ENCODE results near the gene XPA. TPM values are rescaled to one million over a fixed set of nuclear protein-coding genes. Genes with fewer than 3 reads are reported as not detected.
"Not testable (repeated sequence)": the region's sequence is repeated elsewhere in the genome, so short reads cannot be mapped to it uniquely, and the experiment has no call there.

Gene XPA
- total RNA-seq, result 10 to 100 TPM in 1 of 2 donors, 1 to 10 TPM in 1; 9.2 to 10.3 TPM
- polyA plus RNA-seq (ENCODE audit: insufficient read length in 6 of 6), result 10 to 100 TPM; 29.5 to 36.1 (median 32.3) TPM
- long read RNA-seq, donor 1, transcript XPA-201 (6 exons, 1,417 nt), result major isoform, 7 of 20 reads
- long read RNA-seq, donor 1, partial matches to known transcripts, result 13 of 20 reads
- long read RNA-seq, donor 1, other reads (novel, unspliced or antisense), result 0 of 20 reads
- long read RNA-seq, donor 2, partial matches to known transcripts, result 0 of 3 reads
- long read RNA-seq, donor 2, other reads (novel, unspliced or antisense), result 0 of 3 reads
- long read RNA-seq, donor 3, transcript XPA-201 (6 exons, 1,417 nt), result major isoform, 11 of 12 reads
- long read RNA-seq, donor 3, partial matches to known transcripts, result 0 of 12 reads
- long read RNA-seq, donor 3, other reads (novel, unspliced or antisense), result 0 of 12 reads
- long read RNA-seq, donor 4, partial matches to known transcripts, result 12 of 17 reads
- long read RNA-seq, donor 4, other reads (novel, unspliced or antisense), result 1 of 17 reads
- long read RNA-seq, donor 5, transcript XPA-201 (6 exons, 1,417 nt), result major isoform, 7 of 19 reads
- long read RNA-seq, donor 5, partial matches to known transcripts, result 12 of 19 reads
- long read RNA-seq, donor 5, other reads (novel, unspliced or antisense), result 0 of 19 reads
- long read RNA-seq, donor 6, transcript XPA-201 (6 exons, 1,417 nt), result major isoform, 5 of 5 reads
- long read RNA-seq, donor 6, partial matches to known transcripts, result 0 of 5 reads
- long read RNA-seq, donor 6, other reads (novel, unspliced or antisense), result 0 of 5 reads
- long read RNA-seq, donor 7, transcript XPA-201 (6 exons, 1,417 nt), result major isoform, 7 of 8 reads
- long read RNA-seq, donor 7, partial matches to known transcripts, result 0 of 8 reads
- long read RNA-seq, donor 7, other reads (novel, unspliced or antisense), result 0 of 8 reads
- long read RNA-seq, donor 8, transcript XPA-201 (6 exons, 1,417 nt), result major isoform, 7 of 7 reads
- long read RNA-seq, donor 8, partial matches to known transcripts, result 0 of 7 reads
- long read RNA-seq, donor 8, other reads (novel, unspliced or antisense), result 0 of 7 reads
- long read RNA-seq, donor 9, result 0 reads
- long read RNA-seq, donor 10, transcript XPA-201 (6 exons, 1,417 nt), result major isoform, 5 of 16 reads
- long read RNA-seq, donor 10, partial matches to known transcripts, result 4 of 16 reads
- long read RNA-seq, donor 10, other reads (novel, unspliced or antisense), result 6 of 16 reads
- long read RNA-seq, donor 11, transcript XPA-201 (6 exons, 1,417 nt), result major isoform, 8 of 21 reads
- long read RNA-seq, donor 11, partial matches to known transcripts, result 11 of 21 reads
- long read RNA-seq, donor 11, other reads (novel, unspliced or antisense), result 0 of 21 reads
- long read RNA-seq, donor 12, transcript XPA-201 (6 exons, 1,417 nt), result major isoform, 10 of 10 reads
- long read RNA-seq, donor 12, partial matches to known transcripts, result 0 of 10 reads
- long read RNA-seq, donor 12, other reads (novel, unspliced or antisense), result 0 of 10 reads

DNA sequence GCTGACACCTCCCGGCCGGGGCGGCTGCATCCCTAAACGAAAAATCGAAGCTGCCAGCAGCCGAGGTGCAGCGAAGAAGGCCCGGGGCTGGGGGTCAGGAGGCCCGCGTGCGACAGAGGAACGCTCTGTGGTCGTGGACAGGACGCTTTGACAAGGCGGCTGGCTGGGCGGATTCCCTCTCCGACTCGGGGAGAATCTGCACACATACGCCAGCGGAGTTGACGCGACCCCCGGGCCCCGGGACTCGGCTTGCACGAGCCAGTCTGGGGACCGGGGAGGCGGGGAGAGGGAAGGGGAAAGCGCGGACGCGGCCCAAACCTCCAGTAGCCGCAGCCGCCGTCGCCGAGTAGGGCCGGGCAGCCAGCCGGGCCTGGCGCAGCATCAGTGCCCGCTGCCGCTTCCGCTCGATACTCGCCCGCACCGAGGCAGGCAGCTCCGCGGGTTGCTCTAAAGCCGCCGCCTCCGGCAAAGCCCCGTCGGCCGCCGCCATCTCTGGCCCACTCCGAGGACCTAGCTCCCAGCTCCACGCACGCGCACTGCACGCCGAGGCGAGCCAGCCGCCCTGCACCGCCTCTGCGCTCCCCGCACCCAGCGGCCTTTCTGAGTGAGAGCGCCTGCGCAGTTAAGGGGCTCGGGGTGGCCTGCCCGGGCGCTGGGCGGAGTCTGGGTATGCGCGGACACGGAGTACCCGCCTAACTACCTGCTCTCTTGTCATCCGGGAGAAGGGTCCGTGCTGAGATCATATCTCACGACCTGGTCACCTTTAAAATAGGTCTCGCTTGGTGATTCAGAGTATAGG lies at the start of gene XPA:
Gene XPA (minus strand): TSS at position 538 of the 799 bp plus-strand sequence. CDS start 48 bp downstream, at position 490.
- intact Hi-C loops (cut with DNase I), result no loop called here
- ATAC-seq, result peak; percentile 98

DNA sequence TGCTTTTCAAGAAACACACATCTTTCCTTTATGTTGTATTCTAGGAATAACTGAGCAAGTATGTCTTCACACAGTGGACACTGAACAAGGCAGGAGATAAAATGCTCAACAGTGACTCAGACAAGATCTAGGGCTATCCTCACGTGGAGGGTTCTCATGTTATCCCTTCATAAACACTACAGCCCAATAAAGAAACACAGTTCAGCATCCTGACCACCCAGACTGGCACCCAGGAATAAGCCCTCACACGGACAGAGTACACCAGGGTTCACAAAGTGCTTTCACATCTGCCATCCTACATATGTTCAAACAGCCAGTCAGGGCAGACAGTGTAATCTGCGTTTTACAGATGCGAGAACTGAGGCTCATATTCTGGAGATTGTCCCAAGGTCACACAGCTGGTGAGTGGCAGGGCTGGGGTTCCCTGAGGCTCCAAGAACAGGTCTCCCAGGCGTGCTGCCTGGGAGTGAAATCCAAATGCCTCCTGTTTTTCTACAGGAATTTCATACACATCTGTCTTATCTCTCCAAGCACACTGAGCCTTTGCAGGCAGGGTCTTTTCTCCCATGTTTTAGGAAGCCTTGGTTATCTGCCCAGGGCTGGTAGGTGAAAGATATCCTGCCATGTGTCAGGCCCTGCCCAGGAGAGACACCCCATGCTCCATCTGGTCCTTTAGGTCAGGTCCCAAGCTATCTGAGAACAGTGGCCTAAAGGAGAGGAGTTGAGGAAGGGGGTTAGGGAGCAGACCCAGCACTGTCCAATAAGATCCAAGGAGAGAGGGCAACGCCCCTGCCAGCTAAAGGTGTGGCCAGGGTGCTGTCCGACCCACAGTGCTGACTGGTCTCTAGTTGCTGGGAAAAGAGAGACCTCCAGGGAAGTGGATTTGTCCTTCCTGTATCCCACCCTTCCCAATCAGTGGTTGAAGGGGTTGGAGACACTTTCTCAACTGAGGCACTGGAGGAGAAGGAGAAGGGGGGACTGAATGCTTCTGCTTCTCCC lies 47.9 kb upstream of the XPA start:
- no peaks in the 10 kb centered on the region for H3K36me3 ChIP-seq
- TF ChIP-seq, protein P1, sequence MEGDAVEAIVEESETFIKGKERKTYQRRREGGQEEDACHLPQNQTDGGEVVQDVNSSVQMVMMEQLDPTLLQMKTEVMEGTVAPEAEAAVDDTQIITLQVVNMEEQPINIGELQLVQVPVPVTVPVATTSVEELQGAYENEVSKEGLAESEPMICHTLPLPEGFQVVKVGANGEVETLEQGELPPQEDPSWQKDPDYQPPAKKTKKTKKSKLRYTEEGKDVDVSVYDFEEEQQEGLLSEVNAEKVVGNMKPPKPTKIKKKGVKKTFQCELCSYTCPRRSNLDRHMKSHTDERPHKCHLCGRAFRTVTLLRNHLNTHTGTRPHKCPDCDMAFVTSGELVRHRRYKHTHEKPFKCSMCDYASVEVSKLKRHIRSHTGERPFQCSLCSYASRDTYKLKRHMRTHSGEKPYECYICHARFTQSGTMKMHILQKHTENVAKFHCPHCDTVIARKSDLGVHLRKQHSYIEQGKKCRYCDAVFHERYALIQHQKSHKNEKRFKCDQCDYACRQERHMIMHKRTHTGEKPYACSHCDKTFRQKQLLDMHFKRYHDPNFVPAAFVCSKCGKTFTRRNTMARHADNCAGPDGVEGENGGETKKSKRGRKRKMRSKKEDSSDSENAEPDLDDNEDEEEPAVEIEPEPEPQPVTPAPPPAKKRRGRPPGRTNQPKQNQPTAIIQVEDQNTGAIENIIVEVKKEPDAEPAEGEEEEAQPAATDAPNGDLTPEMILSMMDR (IDR thresholded peaks at IDR 0.05), result no peak
- ATAC-seq, result no peak
- H3K27ac ChIP-seq, result no peak overlapping the region
- H3K4me1 ChIP-seq, result peaks cover 4 to 8% of the 10 kb centered on the region in 2 donors
- intact Hi-C loops (cut with DNase I), result no loop called here
- H3K9me3 ChIP-seq, result peaks cover 0 to 9% of the 10 kb centered on the region in 2 donors
- peaks cover 8 to 54% of the 10 kb centered on the region in 2 donors for H3K27me3 ChIP-seq
- DNase-seq, result no peak
- H3K4me3 ChIP-seq, result no peak overlapping the region

More for the DNA sequence above, at the start of gene XPA:
- H3K36me3 ChIP-seq, result peaks cover 0 to 5% of the 10 kb centered on the region in 2 donors
- peak; percentile 94 to 100 (median 98) for DNase-seq
- peaks cover 0 to 7% of the 10 kb centered on the region in 2 donors for H3K27me3 ChIP-seq
- peaks cover 13 to 34% of the 10 kb centered on the region in 2 donors for H3K4me1 ChIP-seq
- TF ChIP-seq, protein P1 (IDR thresholded peaks at IDR 0.05), result peak in 1 of 2 donors; percentile 29
- peak within 1 kb of the TSS; percentile 88 to 91 for H3K27ac ChIP-seq
- H3K9me3 ChIP-seq, result no peaks in the 10 kb centered on the region
- peak within 1 kb of the TSS; percentile 72 to 87 for H3K4me3 ChIP-seq

DNA sequence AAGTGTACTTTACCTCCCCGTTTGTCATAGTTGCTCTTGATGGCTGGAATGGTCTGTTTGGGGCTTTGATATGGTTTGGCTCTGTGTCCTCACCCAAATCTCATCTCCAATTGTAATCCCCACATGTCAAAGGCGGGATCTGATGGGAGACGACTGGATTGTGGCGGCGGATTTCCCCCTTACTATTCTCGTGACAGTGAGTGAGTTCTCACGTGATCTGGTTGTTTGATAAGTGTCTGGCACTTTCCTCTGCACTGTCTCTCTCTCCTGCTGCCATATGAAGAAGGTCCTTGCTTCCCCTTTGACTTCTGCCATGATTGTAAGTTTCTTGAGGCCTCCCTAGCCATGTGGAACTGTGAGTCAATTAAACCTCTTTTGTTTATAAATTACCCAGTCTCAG lies 46.9 kb upstream of the XPA start:
- peaks cover 8 to 63% of the 10 kb centered on the region in 2 donors for H3K27me3 ChIP-seq
- H3K9me3 ChIP-seq; H3K4me3 ChIP-seq; intact Hi-C loops (cut with DNase I); H3K4me1 ChIP-seq; DNase-seq; H3K36me3 ChIP-seq; ATAC-seq; H3K27ac ChIP-seq: not testable (repeated sequence)

DNA sequence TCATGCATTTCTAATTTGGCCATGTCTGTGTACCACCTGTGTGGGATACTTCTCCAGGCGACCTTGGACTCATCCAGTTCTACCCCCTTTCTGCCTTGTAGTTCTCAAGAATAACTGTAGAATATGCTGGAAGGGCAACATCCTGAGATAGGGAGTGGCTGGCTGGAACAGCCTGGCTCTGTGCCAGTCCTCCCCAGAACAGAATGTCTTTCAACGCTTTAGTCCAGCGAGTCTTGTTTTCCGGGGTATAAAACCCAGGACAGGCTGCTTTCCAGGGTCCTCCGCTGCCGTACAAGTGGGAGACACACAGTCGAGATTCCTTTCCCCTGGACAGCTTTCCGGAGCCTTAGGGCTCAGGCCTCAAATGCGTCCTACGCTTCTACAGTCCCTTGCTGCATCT lies 45.4 kb upstream of the XPA start:
- no peak for DNase-seq
- TF ChIP-seq, protein P1 (IDR thresholded peaks at IDR 0.05), result no peak

More for the DNA sequence above, 45.4 kb upstream of the XPA start:
- Histone ChIP-seq H3K4me1 (peaks cover 4 to 8% of the 10 kb centered on the region in 2 donors), H3K9me3 (peaks cover 0 to 9% of the 10 kb centered on the region in 2 donors), H3K36me3 (no peaks in the 10 kb centered on the region), H3K4me3 (no peak overlapping the region), H3K27me3 (peaks cover 8 to 78% of the 10 kb centered on the region in 2 donors), H3K27ac (no peak overlapping the region)
- no peak for ATAC-seq
- intact Hi-C loops (cut with DNase I), result no loop called here

Measured in left lung (tissue), 14 donors.